Measurements from ENCODE around the gene CPNE8. TPM values are rescaled to one million over a fixed set of nuclear protein-coding genes. Genes with fewer than 3 reads are reported as not detected.

The CPNE8 gene
- total and polyA plus RNA-seq, 2 donors (not counting 1 experiment from before 2014, with no cell fraction given), result 1.5 to 1.6 TPM

- no peaks in the 10 kb centered on the region for H3K9me3 Mint-ChIP-seq (ENCODE audit: insufficient read depth)
- Histone ChIP-seq H3K4me1 (ENCODE audit: control insufficient read depth in 2 of 2, insufficient read depth in 2 of 2, low read length in 2 of 2) (no peaks in the 10 kb centered on the region), H3K79me2 (ENCODE audit: control insufficient read depth, insufficient read depth, low read length) (no peaks in the 10 kb centered on the region), H2AFZ (ENCODE audit: insufficient read depth, low read depth, low read length, poor library complexity, severe bottlenecking) (no peak overlapping the region), H3K9ac (ENCODE audit: low read length) (no peak overlapping the region), H3K36me3 (replicated peaks in 1 of 2; ENCODE audit: control extremely low read depth in 1 of 2, control insufficient read depth in 1 of 2, extremely low read depth in 1 of 2, insufficient read depth in 2 of 2, low read length in 1 of 2) (no peaks in the 10 kb centered on the region), H3K27ac (ENCODE audit: low read length in 2 of 2) (no peak overlapping the region), H3K4me2 (replicated peaks; ENCODE audit: low read depth, low read length, poor library complexity, severe bottlenecking) (no peak overlapping the region), H3K4me3 (ENCODE audit: control extremely low read depth in 1 of 5, extremely low read depth in 1 of 5, insufficient read depth in 1 of 5, low read depth in 2 of 5, low read length in 4 of 5) (no peak overlapping the region), H3K9me3 (ENCODE audit: control extremely low read depth in 1 of 3, control insufficient read depth in 2 of 3, insufficient read depth in 1 of 3, low read length in 2 of 3) (peaks cover 0 to under 1% (median 0%) of the 10 kb centered on the region in 3 donors), H3K27me3 (replicated peaks in 1 of 4; ENCODE audit: control extremely low read depth in 1 of 4, control insufficient read depth in 3 of 4, insufficient read depth in 4 of 4, low read length in 3 of 4) (no peaks in the 10 kb centered on the region), H4K20me1 (ENCODE audit: control insufficient read depth, insufficient read depth, low read length, poor library complexity, severe bottlenecking) (no peaks in the 10 kb centered on the region)
- CTCF ChIA-PET, result interaction anchor here (1.7 kb wide), 1 partner anchor 10 kb away, joined by 6 read pairs; the partner anchor contains the start of gene CPNE8
- H3K27me3 Mint-ChIP-seq, result peaks cover 3% of the 10 kb centered on the region
- POLR2A ChIA-PET, result no interaction called here
- intact Hi-C loops (cut with micrococcal nuclease), result no loop called here
- H3K4me1 Mint-ChIP-seq, result no peaks in the 10 kb centered on the region
- no peak overlapping the region for H3K4me3 Mint-ChIP-seq
- H3K27ac Mint-ChIP-seq, result no peak overlapping the region
- no peak for DNase-seq
- no peak for ATAC-seq (ENCODE audit: low read depth)
- TF ChIP-seq EZH2 (IDR thresholded peaks at IDR 0.05; ENCODE audit: borderline replicate concordance, insufficient read depth, low read depth, low read length, poor library complexity, severe bottlenecking), result no peak
- 50% methylated on average over 1 of the region's 3 CpGs for WGBS (ENCODE audit: insufficient coverage)
Measured at GRCh38 chr12:38915429-38916182, 10.2 kb upstream of the CPNE8 start.

GRCh38 chr12:38912116-38912515 is 6.7 kb upstream of the CPNE8 start:
- Histone ChIP-seq H3K79me2 (ENCODE audit: control insufficient read depth, insufficient read depth, low read length) (no peaks in the 10 kb centered on the region), H3K27ac (ENCODE audit: low read length in 2 of 2) (no peak overlapping the region), H3K4me1 (ENCODE audit: control insufficient read depth in 2 of 2, insufficient read depth in 2 of 2, low read length in 2 of 2) (peaks cover 0 to 3% of the 10 kb centered on the region in 2 donors), H4K20me1 (ENCODE audit: control insufficient read depth, insufficient read depth, low read length, poor library complexity, severe bottlenecking) (no peaks in the 10 kb centered on the region), H3K9ac (ENCODE audit: low read length) (no peak overlapping the region), H3K9me3 (ENCODE audit: control extremely low read depth in 1 of 3, control insufficient read depth in 2 of 3, insufficient read depth in 1 of 3, low read length in 2 of 3) (no peaks in the 10 kb centered on the region), H3K4me3 (ENCODE audit: control extremely low read depth in 1 of 5, extremely low read depth in 1 of 5, insufficient read depth in 1 of 5, low read depth in 2 of 5, low read length in 4 of 5) (no peak overlapping the region), H3K4me2 (replicated peaks; ENCODE audit: low read depth, low read length, poor library complexity, severe bottlenecking) (no peak overlapping the region), H2AFZ (ENCODE audit: insufficient read depth, low read depth, low read length, poor library complexity, severe bottlenecking) (no peak overlapping the region), H3K27me3 (replicated peaks in 1 of 4; ENCODE audit: control extremely low read depth in 1 of 4, control insufficient read depth in 3 of 4, insufficient read depth in 4 of 4, low read length in 3 of 4) (peaks cover 0 to 7% (median 0%) of the 10 kb centered on the region in 4 experiments), H3K36me3 (replicated peaks in 1 of 2; ENCODE audit: control extremely low read depth in 1 of 2, control insufficient read depth in 1 of 2, extremely low read depth in 1 of 2, insufficient read depth in 2 of 2, low read length in 1 of 2) (no peaks in the 10 kb centered on the region)
- H3K4me3 Mint-ChIP-seq, result no peak overlapping the region
- CTCF ChIA-PET, result no interaction called here
- peaks cover 10% of the 10 kb centered on the region for H3K27me3 Mint-ChIP-seq
- no peak overlapping the region for H3K27ac Mint-ChIP-seq
- intact Hi-C loops (cut with micrococcal nuclease), result no loop called here
- H3K4me1 Mint-ChIP-seq, result peaks cover 3% of the 10 kb centered on the region
- DNase-seq (no peak), ATAC-seq (ENCODE audit: low read depth) (no peak)
- POLR2A ChIA-PET, result no interaction called here
- no peaks in the 10 kb centered on the region for H3K9me3 Mint-ChIP-seq (ENCODE audit: insufficient read depth)
- WGBS (ENCODE audit: insufficient coverage), result 88% methylated on average over 4 of the region's 5 CpGs
- TF ChIP-seq CTCF (IDR thresholded peaks at IDR 0.05) (no peak), EZH2 (IDR thresholded peaks at IDR 0.05; ENCODE audit: borderline replicate concordance, insufficient read depth, low read depth, low read length, poor library complexity, severe bottlenecking) (no peak)

Data from B cell (primary cell).